Chondrocyte (in vitro differentiated cells): ENCODE data around the gene CILP2. TPM values are rescaled to one million over a fixed set of nuclear protein-coding genes. Genes with fewer than 3 reads are reported as not detected.

Experiments used
- DNase-seq: peaks from one replicate; pipeline ENCODE4 v3.0.0; 2021; ENCODE audit warnings: mixed read lengths, low spot score
- H3K27ac Mint-ChIP-seq: one replicate; pipeline ENCODE4 v1.8.0; 2021; ENCODE audit warnings: mild to moderate bottlenecking, moderate library complexity, mixed read lengths; ENCODE audit not compliant: unreplicated experiment
- H3K27me3 Mint-ChIP-seq: 2 replicates; pipeline ENCODE4 v1.8.0; 2021; ENCODE audit warnings: low read depth, mixed read lengths
- H3K36me3 Mint-ChIP-seq: 2 replicates; pipeline ENCODE4 v1.8.0; 2021; ENCODE audit warnings: low read depth, mixed read lengths
- H3K4me1 Mint-ChIP-seq: 2 replicates; pipeline ENCODE4 v1.8.0; 2021; ENCODE audit warnings: low read depth, mild to moderate bottlenecking, mixed read lengths
- H3K4me3 Mint-ChIP-seq: one replicate; pipeline ENCODE4 v1.8.0; 2021; ENCODE audit warnings: mild to moderate bottlenecking, moderate library complexity, mixed read lengths; ENCODE audit not compliant: unreplicated experiment
- H3K9me3 Mint-ChIP-seq: 2 replicates; pipeline ENCODE4 v1.8.0; 2021; ENCODE audit warnings: low read depth, mixed read lengths
- total RNA-seq: library from RNA; stranded (reverse); gene quantifications from 3 replicates; pipeline ENCODE4 v1.2.1, GENCODE V29; 2021
- TF ChIP-seq, protein P1 (sequence below): fragments of 200-600 bp; sonication (generic); IDR thresholded peaks from 2 replicates; pipeline ENCODE4 v1.5.0; 2021; ENCODE audit warnings: antibody characterized with exemption, mild to moderate bottlenecking, moderate library complexity

CILP2 gene
- total RNA-seq, 1 donor from 2014 or later = 12.7 TPM

DNA sequence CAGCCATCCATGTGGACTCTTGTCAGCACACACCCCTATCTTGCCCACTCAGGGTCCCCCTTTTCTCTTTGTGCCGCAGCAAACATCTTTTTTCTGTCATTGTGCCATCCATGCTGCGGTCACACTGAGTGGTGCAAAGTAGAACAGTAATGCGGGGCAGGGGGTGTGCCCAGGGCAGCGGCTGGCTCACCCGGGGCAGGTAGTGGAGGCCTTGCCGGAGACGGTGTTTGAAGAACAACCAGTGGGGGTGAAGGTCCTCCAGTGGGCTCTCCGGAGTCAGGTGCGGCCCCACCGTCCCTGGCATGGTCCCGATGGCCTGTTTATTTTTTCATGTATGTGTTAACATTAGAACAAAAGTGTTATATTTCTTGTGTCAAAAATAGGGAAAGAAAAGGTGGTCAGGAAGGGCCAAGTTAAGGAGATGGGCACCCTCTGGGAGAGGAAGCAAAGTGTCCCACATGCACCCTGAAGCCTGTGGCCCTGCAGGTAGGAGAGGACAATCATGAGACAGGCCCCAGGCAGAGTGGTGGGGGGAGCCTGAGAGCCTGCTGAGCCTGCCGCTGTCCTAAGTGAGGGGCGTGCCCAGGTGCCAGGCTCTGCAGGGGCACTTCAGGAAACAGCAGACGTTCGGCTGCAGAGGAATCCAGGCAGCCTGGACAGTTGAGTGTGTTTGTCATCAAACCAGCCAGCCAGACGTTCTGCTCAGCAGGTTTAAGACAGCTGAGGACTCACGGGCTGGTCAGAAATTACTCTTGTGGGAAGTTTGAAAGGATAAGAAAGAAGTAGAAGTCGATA lies 35.1 kb upstream of the CILP2 start:
- peaks cover 23% of the 10 kb centered on the region for H3K36me3 Mint-ChIP-seq
- no peak overlapping the region for H3K4me3 Mint-ChIP-seq
- H3K27ac Mint-ChIP-seq = no peak overlapping the region
- H3K27me3 Mint-ChIP-seq = no peaks in the 10 kb centered on the region
- TF ChIP-seq, protein P1, sequence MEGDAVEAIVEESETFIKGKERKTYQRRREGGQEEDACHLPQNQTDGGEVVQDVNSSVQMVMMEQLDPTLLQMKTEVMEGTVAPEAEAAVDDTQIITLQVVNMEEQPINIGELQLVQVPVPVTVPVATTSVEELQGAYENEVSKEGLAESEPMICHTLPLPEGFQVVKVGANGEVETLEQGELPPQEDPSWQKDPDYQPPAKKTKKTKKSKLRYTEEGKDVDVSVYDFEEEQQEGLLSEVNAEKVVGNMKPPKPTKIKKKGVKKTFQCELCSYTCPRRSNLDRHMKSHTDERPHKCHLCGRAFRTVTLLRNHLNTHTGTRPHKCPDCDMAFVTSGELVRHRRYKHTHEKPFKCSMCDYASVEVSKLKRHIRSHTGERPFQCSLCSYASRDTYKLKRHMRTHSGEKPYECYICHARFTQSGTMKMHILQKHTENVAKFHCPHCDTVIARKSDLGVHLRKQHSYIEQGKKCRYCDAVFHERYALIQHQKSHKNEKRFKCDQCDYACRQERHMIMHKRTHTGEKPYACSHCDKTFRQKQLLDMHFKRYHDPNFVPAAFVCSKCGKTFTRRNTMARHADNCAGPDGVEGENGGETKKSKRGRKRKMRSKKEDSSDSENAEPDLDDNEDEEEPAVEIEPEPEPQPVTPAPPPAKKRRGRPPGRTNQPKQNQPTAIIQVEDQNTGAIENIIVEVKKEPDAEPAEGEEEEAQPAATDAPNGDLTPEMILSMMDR = no peak
- no peaks in the 10 kb centered on the region for H3K4me1 Mint-ChIP-seq
- no peak for DNase-seq
- H3K9me3 Mint-ChIP-seq = no peaks in the 10 kb centered on the region

DNA sequence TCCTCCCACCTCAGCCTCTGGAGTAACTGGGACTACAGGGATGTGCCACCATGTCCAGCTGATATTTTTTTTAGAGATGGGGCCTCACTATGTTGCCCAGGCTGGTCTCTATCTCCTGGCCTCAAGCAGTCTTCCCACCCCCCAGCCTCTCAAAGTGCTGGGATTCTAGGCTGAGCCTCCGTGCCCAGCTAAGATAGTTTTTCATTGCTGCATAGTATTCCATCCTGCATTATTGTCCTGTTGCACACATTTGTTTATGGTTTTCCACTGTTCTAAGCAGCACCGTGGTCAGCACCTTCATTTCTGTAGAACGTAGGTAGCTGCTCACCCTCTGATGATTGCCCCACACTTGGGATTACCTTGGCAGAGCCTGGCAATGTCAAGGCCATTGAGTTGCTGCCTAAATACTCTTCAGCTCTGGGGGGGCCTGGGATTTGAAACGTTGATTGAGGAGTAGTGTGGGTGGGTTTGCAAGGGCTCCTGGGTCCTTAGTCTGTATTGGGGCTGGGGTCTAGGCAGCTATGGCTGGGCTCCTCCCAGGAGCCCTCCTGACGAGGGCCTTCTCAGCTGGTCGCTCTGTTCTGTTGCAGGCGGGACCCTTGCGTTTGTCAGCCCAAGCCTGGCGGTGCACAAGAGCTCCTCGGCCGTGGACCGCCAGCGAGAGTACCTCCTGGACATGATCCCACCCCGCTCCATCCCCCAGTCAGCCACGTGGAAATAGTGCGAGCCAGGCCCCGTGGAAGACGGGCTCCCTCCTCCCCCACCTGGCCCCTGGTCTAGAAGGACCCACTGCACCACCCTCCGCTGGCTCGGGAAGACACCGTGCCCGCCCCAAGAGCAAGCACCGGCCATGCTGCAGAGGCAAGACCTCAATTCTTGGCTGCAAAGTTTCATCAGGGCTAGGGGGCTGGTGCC lies 33.1 kb upstream of the CILP2 start:
- H3K9me3 Mint-ChIP-seq = no peaks in the 10 kb centered on the region
- no peaks in the 10 kb centered on the region for H3K4me1 Mint-ChIP-seq
- H3K4me3 Mint-ChIP-seq = no peak overlapping the region
- H3K27me3 Mint-ChIP-seq = no peaks in the 10 kb centered on the region
- no peak for DNase-seq
- peaks cover 23% of the 10 kb centered on the region for H3K36me3 Mint-ChIP-seq
- no peak overlapping the region for H3K27ac Mint-ChIP-seq
- TF ChIP-seq, protein P1 = no peak

DNA sequence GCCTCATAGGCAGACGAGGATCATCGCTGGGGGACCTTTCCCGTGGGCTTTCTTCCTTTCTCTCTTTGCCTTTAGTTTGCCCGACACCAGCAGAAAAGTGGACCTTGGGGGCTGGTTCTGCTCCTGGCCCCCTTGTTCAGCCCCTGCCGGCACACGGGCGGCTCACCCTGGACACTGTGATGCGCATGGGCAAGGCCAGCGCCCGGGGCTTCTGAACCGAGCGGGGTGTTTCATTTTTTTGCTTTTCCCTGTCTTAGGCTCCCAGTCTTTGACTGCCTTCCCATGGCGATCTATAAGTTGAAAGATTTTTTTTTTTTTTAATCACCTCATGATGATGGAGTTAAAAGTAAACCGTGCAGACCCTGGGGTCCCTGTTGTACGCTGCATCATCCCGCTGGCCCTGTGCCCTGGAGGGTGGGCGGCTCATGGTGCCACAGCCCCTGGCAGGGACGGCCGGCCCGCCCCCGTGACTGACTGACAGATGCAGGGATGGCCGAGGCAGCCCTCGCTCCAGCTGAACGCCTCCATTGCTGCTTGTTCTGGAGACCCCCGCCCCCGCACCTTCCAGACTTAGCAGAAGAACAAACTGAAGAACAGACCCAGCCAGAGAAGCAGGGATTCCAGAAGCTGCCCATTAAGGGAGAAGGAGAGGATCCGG lies 32.3 kb upstream of the CILP2 start:
- H3K27me3 Mint-ChIP-seq = no peaks in the 10 kb centered on the region
- no peak overlapping the region for H3K27ac Mint-ChIP-seq
- peaks cover 22% of the 10 kb centered on the region for H3K36me3 Mint-ChIP-seq
- H3K4me3 Mint-ChIP-seq = no peak overlapping the region
- TF ChIP-seq, protein P1 = no peak
- H3K4me1 Mint-ChIP-seq = no peaks in the 10 kb centered on the region
- H3K9me3 Mint-ChIP-seq = no peaks in the 10 kb centered on the region
- DNase-seq = no peak

DNA sequence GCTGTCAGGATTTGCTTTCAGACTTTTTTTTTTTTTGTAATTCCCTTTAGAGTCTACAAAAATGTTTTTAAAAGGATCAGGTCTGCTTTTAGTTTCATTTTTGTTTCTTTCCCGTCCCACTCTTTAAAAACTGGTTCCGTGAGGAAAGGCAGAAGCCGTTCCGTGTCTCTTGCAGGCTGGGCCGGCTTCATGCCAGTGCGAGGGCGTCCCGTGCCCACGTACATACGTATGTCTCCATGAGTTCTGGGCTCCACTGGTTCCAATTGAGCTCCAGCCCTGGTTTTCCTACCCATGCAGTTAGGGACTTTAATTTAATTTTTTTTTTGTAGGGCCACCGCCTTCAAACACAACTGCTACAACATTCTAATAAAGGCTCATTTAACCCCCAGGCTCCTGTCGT lies 31.5 kb upstream of the CILP2 start:
- Mint-ChIP-seq H3K36me3 (peaks cover 20% of the 10 kb centered on the region), H3K4me3 (no peak overlapping the region), H3K27me3 (no peaks in the 10 kb centered on the region), H3K27ac (no peak overlapping the region), H3K9me3 (no peaks in the 10 kb centered on the region), H3K4me1 (no peaks in the 10 kb centered on the region)
- TF ChIP-seq, protein P1 = no peak
- no peak for DNase-seq

DNA sequence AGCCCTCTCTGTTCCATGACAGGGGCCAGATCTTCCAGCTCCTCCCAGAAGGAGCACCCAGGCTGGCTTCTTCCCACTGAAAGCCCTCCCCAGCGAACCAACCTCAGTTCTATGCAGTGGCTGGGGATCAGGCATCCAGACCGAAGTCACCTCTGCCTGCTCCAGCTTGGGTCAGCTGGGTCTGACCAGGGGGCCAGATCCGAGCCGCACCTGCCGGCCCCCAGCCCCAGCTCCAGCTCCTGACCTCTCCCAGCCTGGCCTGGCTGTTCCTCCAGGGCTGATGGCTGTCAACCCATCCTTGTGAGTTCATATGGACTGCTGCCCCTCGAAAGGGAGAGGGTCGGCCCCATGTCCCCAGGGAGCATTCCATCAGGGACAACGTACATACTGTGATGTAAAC lies 30.7 kb upstream of the CILP2 start:
- Mint-ChIP-seq H3K36me3 (peaks cover 18% of the 10 kb centered on the region), H3K9me3 (no peaks in the 10 kb centered on the region), H3K27ac (no peak overlapping the region), H3K27me3 (no peaks in the 10 kb centered on the region), H3K4me1 (no peaks in the 10 kb centered on the region), H3K4me3 (no peak overlapping the region)
- TF ChIP-seq, protein P1 = no peak
- no peak for DNase-seq
